IMR-90 (cell line): ENCODE measurements around the gene PLEKHG7. TPM values are rescaled to one million over a fixed set of nuclear protein-coding genes. Genes with fewer than 3 reads are reported as not detected.
"Not testable (repeated sequence)": the region's sequence is repeated elsewhere in the genome, so short reads cannot be mapped to it uniquely, and the experiment has no call there.

Experiments used
- ATAC-seq: fragments of 200-7000 bp; cut with Tn5 transposase; 2 replicates; pipeline ENCODE4 v1.9.1; 2020; ENCODE audit warnings: low read depth, mild to moderate bottlenecking, moderate library complexity
- BruUV-seq: library from RNA; stranded (reverse); fragments of 400-500 nt; replicated peaks from 2 replicates; lab custom pipeline; 2021; lab: Mats Ljungman, UMichigan
- CTCF ChIA-PET: fragments of 300-600 bp; formaldehyde crosslinking; extraction: SDS; loops from one replicate; lab custom pipeline; 2021; ENCODE audit warnings: antibody characterized with exemption; lab: Yijun Ruan, JAX
- POLR2A ChIA-PET: fragments of 300-600 bp; sonication (Branson Sonifier 250); formaldehyde crosslinking; loops from one replicate; lab custom pipeline; 2022; ENCODE audit warnings: antibody characterized with exemption; ENCODE audit not compliant: unreplicated experiment; lab: Charles Lee
- DNase-seq: peaks from one replicate; pipeline ENCODE4 v3.0.0; 2013
- H2AFZ ChIP-seq: replicated peaks from 2 replicates; pipeline ENCODE3; 2013; ENCODE audit warnings: low read length, mild to moderate bottlenecking; ENCODE audit not compliant: poor library complexity
- H2AK5ac ChIP-seq: 2 replicates; pipeline ENCODE4 v1.6.1; 2013; ENCODE audit warnings: low read depth, low read length, inconsistent platforms
- H2AK9ac ChIP-seq: replicated peaks from 2 replicates; pipeline ENCODE3; 2013; ENCODE audit warnings: mild to moderate bottlenecking, low read depth, low read length, moderate library complexity; ENCODE audit not compliant: poor library complexity
- H2BK120ac ChIP-seq: 2 replicates; pipeline ENCODE4 v1.6.1; 2013; ENCODE audit warnings: low read depth, low read length, inconsistent platforms
- H2BK15ac ChIP-seq: 3 replicates; pipeline ENCODE4 v1.6.1; 2013; ENCODE audit warnings: low read depth, low read length, inconsistent platforms
- H2BK20ac ChIP-seq: 2 replicates; pipeline ENCODE4 v1.6.1; 2013; ENCODE audit warnings: low read depth, mild to moderate bottlenecking, inconsistent platforms, low read length, moderate library complexity
- H2BK5ac ChIP-seq: 2 replicates; pipeline ENCODE4 v1.6.1; 2013; ENCODE audit warnings: mild to moderate bottlenecking, low read depth, low read length, inconsistent platforms; ENCODE audit not compliant: poor library complexity, severe bottlenecking
- H3K14ac ChIP-seq: replicated peaks from 2 replicates; pipeline ENCODE4 v1.6.1; 2013; ENCODE audit warnings: low read depth, low read length, inconsistent platforms
- H3K18ac ChIP-seq: 2 replicates; pipeline ENCODE4 v1.6.1; 2013; ENCODE audit warnings: low read depth, low read length, control low read depth
- H3K23ac ChIP-seq: 2 replicates; pipeline ENCODE4 v1.6.1; 2013; ENCODE audit warnings: low read depth, low read length, inconsistent platforms
- H3K27ac ChIP-seq: 2 replicates; pipeline ENCODE4 v1.5.1; 2013; ENCODE audit warnings: mild to moderate bottlenecking, control low read depth, low read length; ENCODE audit not compliant: insufficient read depth
- H3K27me3 ChIP-seq: 2 replicates; pipeline ENCODE4 v1.6.1; 2013; ENCODE audit warnings: low read length; ENCODE audit not compliant: control insufficient read depth, insufficient read depth
- H3K36me3 ChIP-seq: 2 replicates; pipeline ENCODE4 v1.6.1; 2013; ENCODE audit warnings: low read length, mixed read lengths; ENCODE audit not compliant: control insufficient read depth, insufficient read depth
- H3K4ac ChIP-seq: 2 replicates; pipeline ENCODE4 v1.6.1; 2013; ENCODE audit warnings: low read depth, low read length, inconsistent platforms
- H3K4me1 ChIP-seq: 2 replicates; pipeline ENCODE4 v1.6.1; 2013; ENCODE audit warnings: low read length, mixed read lengths; ENCODE audit not compliant: control insufficient read depth, insufficient read depth
- H3K4me2 ChIP-seq: 2 replicates; pipeline ENCODE4 v1.6.1; 2013; ENCODE audit warnings: low read depth, mild to moderate bottlenecking, control low read depth, low read length, moderate library complexity
- H3K4me3 ChIP-seq: 2 replicates; pipeline ENCODE4 v1.5.1; 2013; ENCODE audit warnings: low read depth, mild to moderate bottlenecking, control low read depth, low read length, moderate library complexity; ENCODE audit not compliant: insufficient read depth
- H3K56ac ChIP-seq: 2 replicates; pipeline ENCODE4 v1.6.1; 2013; ENCODE audit warnings: low read length, inconsistent platforms; ENCODE audit not compliant: insufficient read depth; ENCODE audit errors: extremely low read depth
- H3K79me1 ChIP-seq, 2 experiments: 2 replicates each; pipeline ENCODE4 v1.6.1; 2013; ENCODE audit warnings: low read length in 2 of 2, inconsistent platforms in 1 of 2, low read depth in 1 of 2
- H3K9ac ChIP-seq: 2 replicates; pipeline ENCODE4 v1.6.1; 2013; ENCODE audit warnings: low read depth, low read length, control low read depth
- H3K9me1 ChIP-seq: 2 replicates; pipeline ENCODE4 v1.6.1; 2013; ENCODE audit warnings: low read length, inconsistent platforms; ENCODE audit not compliant: insufficient read depth
- H3K9me3 ChIP-seq: 2 replicates; pipeline ENCODE4 v1.6.1; 2013; ENCODE audit warnings: low read length; ENCODE audit not compliant: control insufficient read depth, insufficient read depth
- H4K20me1 ChIP-seq: 2 replicates; pipeline ENCODE4 v1.6.1; 2013; ENCODE audit warnings: low read length, inconsistent platforms; ENCODE audit not compliant: insufficient read depth
- H4K5ac ChIP-seq: 2 replicates; pipeline ENCODE4 v1.6.1; 2013; ENCODE audit warnings: mild to moderate bottlenecking, low read depth, low read length, control low read depth
- H4K8ac ChIP-seq, 2 experiments: 2 replicates each; pipeline ENCODE4 v1.6.1; 2013; ENCODE audit warnings: low read depth in 2 of 2, low read length in 2 of 2, control low read depth in 1 of 2, inconsistent platforms in 1 of 2
- H4K91ac ChIP-seq: 2 replicates; pipeline ENCODE4 v1.6.1; 2013; ENCODE audit warnings: low read depth, low read length, inconsistent platforms; ENCODE audit not compliant: insufficient read depth
- USF2 ChIP-seq: fragments of 150-350 bp; IDR thresholded peaks from 2 replicates; pipeline ENCODE4 v1.6.1; 2017; ENCODE audit warnings: mild to moderate bottlenecking, antibody characterized with exemption, low read length, low read depth
- WGBS, 2 experiments: methylation state at CpG; one replicate each; pipeline versions ENCODE4 v1.1.5 to v1.1.7; 2013; ENCODE audit warnings: missing lambda C conversion rate in 2 of 2; ENCODE audit not compliant: insufficient read length in 1 of 2; ENCODE audit errors: extremely low coverage in 2 of 2; 5-methylcytosine and 5-hydroxymethylcytosine counted together
- dilution Hi-C: fragments of 300-500 bp; cut with HindIII; formaldehyde crosslinking; loops from one replicate; pipeline ENCODE4 v1.14.3; 2018; ENCODE audit warnings: low sequenced_read_pairs; ENCODE audit not compliant: unreplicated experiment
- in situ Hi-C: fragments of 300-500 bp; cut with MboI; formaldehyde crosslinking; loops from 3 replicates; pipeline ENCODE4 v1.14.3; 2019; ENCODE audit warnings: low sequenced_read_pairs, inconsistent platforms, mixed read lengths
- intact Hi-C: fragments of 100-400 bp; cut with micrococcal nuclease; formaldehyde crosslinking; loops from 2 replicates; pipeline ENCODE4 v1.10.0; 2022
- polyA plus RNA-seq, 3 experiments: library from polyadenylated mRNA; depleted of rRNA; stranded (reverse); fragments of >200 nt; gene quantifications; 2 replicates each; pipeline ENCODE4 v1.2.3, GENCODE V29; 2012; ENCODE audit warnings: low replicate concordance in 1 of 3
- total RNA-seq: library from RNA; depleted of rRNA; stranded (reverse); fragments of >200 nt; gene quantifications from 2 replicates; pipeline ENCODE4 v1.2.3, GENCODE V29; 2012

PLEKHG7 gene
- total and polyA plus RNA-seq, 2 of the 4 experiments (the other 2 are of a cell fraction): not detected

GRCh38 chr12:92702754-92703679 is at the start of gene PLEKHG7 (continued):
- TF ChIP-seq USF2: no peak

- intact Hi-C loops: loop anchor here (10.0 kb wide), 1 partner anchor 839 kb away; no protein-coding TSS in a partner anchor
- H2AK9ac ChIP-seq, H2BK120ac ChIP-seq, H3K14ac ChIP-seq, H4K5ac ChIP-seq, H3K4ac ChIP-seq, H3K9me3 ChIP-seq, H3K27ac ChIP-seq, H3K27me3 ChIP-seq, POLR2A ChIA-PET, H3K56ac ChIP-seq, H3K9ac ChIP-seq, ATAC-seq, H3K36me3 ChIP-seq, H2BK20ac ChIP-seq, in situ Hi-C loops, H3K18ac ChIP-seq, H3K4me1 ChIP-seq, H2AK5ac ChIP-seq, H4K8ac ChIP-seq, H2AFZ ChIP-seq, H2BK15ac ChIP-seq, H4K20me1 ChIP-seq, dilution Hi-C loops, DNase-seq, H3K4me2 ChIP-seq, H3K9me1 ChIP-seq, H3K4me3 ChIP-seq, H4K91ac ChIP-seq, H3K23ac ChIP-seq, BruUV-seq, H2BK5ac ChIP-seq, H3K79me1 ChIP-seq: not testable (repeated sequence)
- WGBS, 2 experiments: no CpG with 5 or more reads among the region's 4 CpGs
- CTCF ChIA-PET: interaction anchor here (1.0 kb wide), 1 partner anchor 510 kb away, joined by 3 read pairs; no protein-coding TSS in a partner anchor
These were observed 48.5 kb upstream of the PLEKHG7 start for GRCh38 chr12:92654256-92654655.
